PC-3 (cell line): Measurements from ENCODE around the gene CMSS1.

Source experiments
- CTCF ChIP-seq: fragments of 300-600 bp; sonication (generic); conservative IDR thresholded peaks from 2 replicates; pipeline ENCODE4 v1.5.1; 2017; ENCODE audit warnings: antibody characterized with exemption, low read depth, mild to moderate bottlenecking, low read length
- EZH2 ChIP-seq: fragments of 300-600 bp; sonication (generic); IDR thresholded peaks from one replicate; pipeline ENCODE4 v1.6.1; 2017; ENCODE audit warnings: antibody characterized with exemption, mild to moderate bottlenecking, low read length; ENCODE audit not compliant: unreplicated experiment
- EZH2phosphoT487 ChIP-seq: fragments of 300-600 bp; sonication (generic); IDR thresholded peaks from 2 replicates; pipeline ENCODE4 v1.6.1; 2018; ENCODE audit warnings: mild to moderate bottlenecking, antibody characterized with exemption, low read length, borderline replicate concordance

GRCh38 chr3:100158918-100159330 lies 341.3 kb downstream of the CMSS1 start:
- TF ChIP-seq CTCF (no peak), EZH2 (no peak), EZH2phosphoT487 (no peak)
